Hepatocyte (in vitro differentiated cells): ENCODE measurements around the gene CCDC198.

Experiments used
- CTCF ChIP-seq: fragments of 200-600 bp; sonication (generic); IDR thresholded peaks from 2 replicates; pipeline ENCODE4 v1.5.1; 2016; ENCODE audit warnings: antibody characterized with exemption, mild to moderate bottlenecking; ENCODE audit not compliant: poor library complexity
- EZH2 ChIP-seq: fragments of 200-600 bp; sonication (generic); IDR thresholded peaks from 2 replicates; pipeline ENCODE4 v1.6.1; 2016; ENCODE audit warnings: antibody characterized with exemption, mild to moderate bottlenecking, borderline replicate concordance
- EZH2phosphoT487 ChIP-seq: fragments of 200-600 bp; sonication (generic); IDR thresholded peaks from one replicate; pipeline ENCODE4 v1.6.1; 2018; ENCODE audit warnings: antibody characterized with exemption, mild to moderate bottlenecking, low read depth, moderate library complexity; ENCODE audit not compliant: unreplicated experiment, severe bottlenecking

DNA sequence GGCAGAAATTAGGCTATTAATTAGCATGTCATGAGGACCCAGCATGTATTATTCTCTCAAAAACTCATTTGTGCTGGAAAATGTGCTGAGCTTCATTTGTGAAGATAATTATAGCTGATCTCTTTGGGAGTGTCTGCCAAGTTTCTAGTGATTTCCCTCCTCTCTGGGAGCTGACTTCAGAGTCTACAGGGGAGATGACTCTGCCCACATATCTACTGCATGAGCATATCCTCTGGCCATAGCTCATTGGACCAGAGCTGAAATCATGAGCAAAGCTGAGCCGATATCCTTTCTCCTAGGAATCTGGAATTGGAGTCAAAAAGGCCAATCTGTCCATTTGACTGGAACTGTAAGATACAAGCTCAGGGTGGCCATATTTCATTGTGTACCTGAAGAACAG is 5.9 kb downstream of the CCDC198 start:
- TF ChIP-seq CTCF: no peak
- no peak for TF ChIP-seq EZH2
- TF ChIP-seq EZH2phosphoT487: no peak
